NT2/D1 (cell line): ENCODE results near the gene ACLY.

Experiments
- YY1 ChIP-seq: IDR thresholded peaks from 2 replicates; pipeline ENCODE4 v1.6.1; 2011; ENCODE audit not compliant: insufficient read length, insufficient read depth
- ZNF274 ChIP-seq: IDR thresholded peaks from 2 replicates; pipeline ENCODE4 v1.6.1; 2011; ENCODE audit warnings: mild to moderate bottlenecking, low read depth, low read length

- no peak for TF ChIP-seq ZNF274
- TF ChIP-seq YY1 = no peak
Observed at GRCh38 chr17:41962111-41962510, 43.4 kb upstream of the ACLY start.
